DND-41 (cell line): Measurements from ENCODE around the gene SGMS1.

Experiments used
- ATAC-seq: fragments of 200-7000 bp; cut with Tn5 transposase; 3 replicates; pipeline ENCODE4 v1.9.1; 2021; ENCODE audit warnings: low read depth; ENCODE audit not compliant: insufficient read depth
- DNase-seq: peaks from one replicate; pipeline ENCODE4 v3.0.0-alpha.2; 2020
- H2AFZ ChIP-seq: 2 replicates; pipeline ENCODE4 v1.6.0; 2012; ENCODE audit warnings: low read depth, low read length
- H3K27ac ChIP-seq: 2 replicates; pipeline ENCODE4 v1.5.1; 2012; ENCODE audit warnings: low read length, inconsistent platforms
- H3K27me3 ChIP-seq: fragments of 200-600 bp; sonication (generic); 2 replicates; pipeline ENCODE4 v1.6.0; 2012; ENCODE audit warnings: low read length, mild to moderate bottlenecking, inconsistent platforms; ENCODE audit not compliant: insufficient read depth, poor library complexity
- H3K36me3 ChIP-seq: 2 replicates; pipeline ENCODE4 v1.5.1; 2012; ENCODE audit warnings: low read length, inconsistent platforms; ENCODE audit not compliant: insufficient read depth
- H3K4me1 ChIP-seq: 2 replicates; pipeline ENCODE4 v1.5.1; 2012; ENCODE audit warnings: mild to moderate bottlenecking, low read length; ENCODE audit not compliant: insufficient read depth
- H3K4me2 ChIP-seq: 2 replicates; pipeline ENCODE4 v1.6.0; 2012; ENCODE audit warnings: mild to moderate bottlenecking, moderate library complexity, low read length, inconsistent platforms; ENCODE audit not compliant: insufficient read depth
- H3K4me3 ChIP-seq, 2 experiments: fragments of 200-600 bp in 1 of 2; shearing (Covaris generic) in 1 of 2; 2 replicates each; pipeline ENCODE4 v1.5.1; 2012 to 2016; ENCODE audit warnings: inconsistent platforms in 2 of 2, low read length in 2 of 2, mild to moderate bottlenecking in 2 of 2, low read depth in 1 of 2, moderate library complexity in 1 of 2
- H3K79me2 ChIP-seq: 2 replicates; pipeline ENCODE4 v1.6.0; 2012; ENCODE audit warnings: low read length, inconsistent platforms; ENCODE audit not compliant: insufficient read depth
- H3K9ac ChIP-seq: 2 replicates; pipeline ENCODE4 v1.6.0; 2012; ENCODE audit warnings: low read depth, mild to moderate bottlenecking, inconsistent platforms, low read length, moderate library complexity
- H3K9me3 ChIP-seq: 2 replicates; pipeline ENCODE4 v1.5.1; 2012; ENCODE audit warnings: low read length, moderate library complexity, mild to moderate bottlenecking, inconsistent platforms; ENCODE audit not compliant: insufficient read depth, severe bottlenecking
- H4K20me1 ChIP-seq: 2 replicates; pipeline ENCODE4 v1.6.0; 2012; ENCODE audit warnings: low read length; ENCODE audit not compliant: insufficient read depth
- CTCF ChIP-seq: IDR thresholded peaks from 2 replicates; pipeline ENCODE4 v1.5.1; 2012; ENCODE audit warnings: borderline replicate concordance, low read length, moderate library complexity, mild to moderate bottlenecking; ENCODE audit not compliant: poor library complexity, severe bottlenecking; ENCODE audit errors: extremely low read depth
- EZH2 ChIP-seq: IDR thresholded peaks from 3 replicates; pipeline ENCODE4 v1.6.1; 2012; ENCODE audit warnings: borderline replicate concordance, low read depth, mild to moderate bottlenecking, moderate library complexity, low read length, inconsistent platforms; ENCODE audit not compliant: severe bottlenecking

SGMS1 gene

DNA sequence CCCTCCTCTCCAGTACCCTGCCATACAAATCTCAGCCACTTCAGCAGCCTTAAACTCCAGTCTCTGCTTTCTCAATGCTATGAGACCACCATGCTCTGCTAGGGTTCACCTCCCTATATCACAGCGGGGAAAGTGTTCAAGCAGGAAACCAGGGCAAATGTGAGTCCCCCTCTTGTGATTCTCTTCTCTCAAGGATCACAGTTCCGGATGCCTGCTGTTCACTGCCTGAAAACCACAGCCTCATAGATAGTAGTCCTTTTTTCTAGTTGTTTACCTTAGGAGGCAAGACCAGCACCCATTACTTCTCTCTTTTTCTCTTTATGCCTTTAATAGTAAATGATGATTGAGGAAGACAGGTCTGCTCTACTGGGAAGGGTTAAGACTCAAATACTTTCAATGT is 100.8 kb downstream of the SGMS1 start:
- no peak for TF ChIP-seq CTCF
- no peak for TF ChIP-seq EZH2
- H4K20me1 ChIP-seq = no peaks in the 10 kb centered on the region
- H3K27me3 ChIP-seq = no peaks in the 10 kb centered on the region

GRCh38 chr10:50520115-50520514 is 103.6 kb downstream of the SGMS1 start:
- ATAC-seq = no peak
- no peaks in the 10 kb centered on the region for H3K36me3 ChIP-seq
- H3K9ac ChIP-seq = no peak overlapping the region
- no peaks in the 10 kb centered on the region for H3K4me1 ChIP-seq
- no peak overlapping the region for H2AFZ ChIP-seq
- no peak overlapping the region for H3K4me3 ChIP-seq
- H3K9me3 ChIP-seq = no peaks in the 10 kb centered on the region
- no peaks in the 10 kb centered on the region for H3K79me2 ChIP-seq
- DNase-seq = no peak
- no peaks in the 10 kb centered on the region for H4K20me1 ChIP-seq
- no peak overlapping the region for H3K27ac ChIP-seq
- H3K4me2 ChIP-seq = no peak overlapping the region
- no peaks in the 10 kb centered on the region for H3K27me3 ChIP-seq
- TF ChIP-seq CTCF = no peak
- TF ChIP-seq EZH2 = no peak

More for the DNA sequence above, 100.8 kb downstream of the SGMS1 start:
- H3K9me3 ChIP-seq = no peaks in the 10 kb centered on the region
- DNase-seq (no peak), ATAC-seq (no peak)
- no peaks in the 10 kb centered on the region for H3K79me2 ChIP-seq
- no peak overlapping the region for H3K4me3 ChIP-seq
- no peak overlapping the region for H3K4me2 ChIP-seq
- no peak overlapping the region for H3K9ac ChIP-seq
- no peak overlapping the region for H3K27ac ChIP-seq
- H3K36me3 ChIP-seq = no peaks in the 10 kb centered on the region
- H2AFZ ChIP-seq = no peak overlapping the region
- H3K4me1 ChIP-seq = no peaks in the 10 kb centered on the region

DNA sequence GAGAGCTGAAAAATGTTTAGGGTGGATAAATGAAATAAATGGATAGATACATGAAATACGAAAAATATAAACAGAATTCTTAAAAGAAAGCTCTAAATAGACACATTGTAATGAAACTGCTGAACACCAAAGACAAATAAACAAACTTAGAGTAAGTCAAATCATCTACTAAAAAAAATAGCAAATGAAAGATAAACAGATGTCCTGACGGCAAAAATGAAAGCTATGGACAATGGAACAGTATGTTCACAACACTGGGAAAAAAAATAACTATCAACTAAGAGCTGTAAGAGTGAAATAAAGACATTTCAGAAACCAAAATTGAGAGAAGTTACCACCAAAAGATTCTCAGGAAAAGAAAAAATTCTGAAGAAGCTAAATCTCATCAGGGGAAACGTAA is 106.1 kb downstream of the SGMS1 start:
- Histone ChIP-seq H4K20me1 (no peaks in the 10 kb centered on the region), H3K27me3 (no peaks in the 10 kb centered on the region), H3K79me2 (no peaks in the 10 kb centered on the region), H3K27ac (no peak overlapping the region), H2AFZ (no peak overlapping the region), H3K4me3 (no peak overlapping the region), H3K9me3 (no peaks in the 10 kb centered on the region), H3K4me1 (no peaks in the 10 kb centered on the region), H3K9ac (no peak overlapping the region), H3K36me3 (no peaks in the 10 kb centered on the region), H3K4me2 (no peak overlapping the region)
- no peak for TF ChIP-seq EZH2
- TF ChIP-seq CTCF = no peak
- DNase-seq = no peak
- no peak for ATAC-seq

GRCh38 chr10:50516171-50516570 is 107.6 kb downstream of the SGMS1 start:
- no peak for DNase-seq
- Histone ChIP-seq H3K27ac (no peak overlapping the region), H4K20me1 (no peaks in the 10 kb centered on the region), H3K36me3 (no peaks in the 10 kb centered on the region), H3K9ac (no peak overlapping the region), H3K4me2 (no peak overlapping the region), H3K4me3 (no peak overlapping the region), H3K27me3 (no peaks in the 10 kb centered on the region), H3K4me1 (no peaks in the 10 kb centered on the region), H3K79me2 (no peaks in the 10 kb centered on the region), H3K9me3 (no peaks in the 10 kb centered on the region), H2AFZ (no peak overlapping the region)
- TF ChIP-seq EZH2 (no peak), CTCF (no peak)
- no peak for ATAC-seq
